Muscle of back (tissue), 11 donors: ENCODE results near the gene TNIP2. TPM values are rescaled to one million over a fixed set of nuclear protein-coding genes. Genes with fewer than 3 reads are reported as not detected.

Experiments
- DNase-seq, 3 donors: peaks; one replicate each; pipeline versions ENCODE4 v3.0.0 to v3.0.0-alpha.2; 2013
- polyA plus RNA-seq, 10 donors: library from polyadenylated mRNA; unstranded; fragments of 120-200 nt; gene quantifications; one replicate each; pipeline ENCODE4 v1.2.1, GENCODE V29; 2013; ENCODE audit not compliant: insufficient read length in 10 of 10

The TNIP2 gene
- polyA plus RNA-seq, 10 donors = 10.9 to 20.7 (median 14.0) TPM

DNA sequence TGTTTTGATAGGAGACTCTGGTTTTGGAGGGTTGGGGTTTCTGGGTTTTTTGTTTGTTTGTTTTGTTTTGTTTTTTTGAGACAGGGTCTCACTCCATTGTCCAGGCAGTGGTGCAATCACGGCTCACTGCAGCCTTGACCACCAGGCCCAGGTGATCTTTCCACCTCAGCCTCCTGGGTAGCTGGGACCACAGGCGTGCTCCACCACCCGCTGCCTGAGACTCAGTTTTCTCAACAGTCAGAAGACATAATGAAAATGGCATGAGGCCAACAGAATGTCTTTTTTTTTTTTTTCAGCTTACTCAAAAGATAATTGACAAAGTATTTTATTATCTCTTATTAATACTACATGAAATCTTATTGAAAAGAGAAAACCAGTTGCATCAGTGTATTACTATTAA, 32.4 kb downstream of the TNIP2 start:
- DNase-seq = no peak

DNA sequence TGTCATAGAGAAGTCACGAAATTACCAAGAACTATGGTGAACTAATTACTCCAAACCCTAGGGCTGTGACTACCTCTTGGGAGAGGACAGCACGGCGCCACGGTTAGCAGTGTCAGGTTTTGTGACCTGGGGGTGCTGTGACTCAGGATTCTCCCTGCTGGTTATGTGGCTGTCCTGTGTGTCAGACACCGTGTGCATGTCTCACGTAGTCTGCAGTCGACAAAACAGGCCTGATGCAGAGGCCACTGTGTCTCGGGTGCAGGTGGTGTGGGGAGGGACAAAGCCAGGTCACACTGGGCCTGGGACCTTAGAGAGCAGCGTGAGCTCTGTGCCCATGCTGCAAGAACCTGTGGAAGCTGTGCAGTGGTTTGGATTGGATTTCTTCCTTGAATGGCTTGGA, 34.1 kb downstream of the TNIP2 start:
- DNase-seq = no peak

DNA sequence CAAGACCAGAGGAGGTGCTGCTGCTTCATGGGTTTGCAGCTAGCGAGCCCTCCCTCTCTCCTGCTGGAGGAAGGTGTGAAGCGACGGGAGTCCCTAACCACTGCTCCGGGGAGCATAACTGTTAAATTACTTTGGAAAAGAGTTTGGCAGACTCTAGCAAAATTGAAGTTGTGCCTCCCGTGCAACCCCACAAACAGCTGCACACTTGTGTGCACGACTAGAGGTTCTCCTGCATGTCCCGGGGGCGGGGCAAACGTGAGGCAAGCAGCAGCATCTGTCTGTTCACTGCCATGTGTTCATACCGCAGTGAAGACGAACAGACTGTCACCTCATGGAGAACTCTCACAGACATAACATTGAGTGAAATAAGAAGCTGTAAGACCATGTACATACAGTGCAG, 34.5 kb downstream of the TNIP2 start:
- DNase-seq = no peak

DNA sequence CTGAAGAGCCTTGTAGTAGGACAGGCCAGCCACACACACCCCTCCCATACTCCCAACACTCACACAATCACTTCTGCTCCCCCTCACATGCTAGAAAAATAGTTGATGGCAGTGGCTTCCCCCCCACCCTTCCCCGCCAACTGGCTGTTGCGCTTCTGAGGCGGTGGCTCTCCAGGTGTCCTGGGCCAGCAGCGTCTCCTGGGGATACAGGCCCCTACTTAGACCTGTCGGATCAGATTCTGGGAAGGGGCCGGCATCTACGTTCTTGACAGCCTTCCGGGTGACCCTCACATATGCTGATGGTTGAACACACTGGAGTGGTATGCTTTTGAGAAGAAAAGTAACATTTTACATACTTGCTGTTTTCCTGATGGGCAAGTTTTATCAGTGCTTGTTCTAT, 39.9 kb downstream of the TNIP2 start:
- no peak for DNase-seq

DNA sequence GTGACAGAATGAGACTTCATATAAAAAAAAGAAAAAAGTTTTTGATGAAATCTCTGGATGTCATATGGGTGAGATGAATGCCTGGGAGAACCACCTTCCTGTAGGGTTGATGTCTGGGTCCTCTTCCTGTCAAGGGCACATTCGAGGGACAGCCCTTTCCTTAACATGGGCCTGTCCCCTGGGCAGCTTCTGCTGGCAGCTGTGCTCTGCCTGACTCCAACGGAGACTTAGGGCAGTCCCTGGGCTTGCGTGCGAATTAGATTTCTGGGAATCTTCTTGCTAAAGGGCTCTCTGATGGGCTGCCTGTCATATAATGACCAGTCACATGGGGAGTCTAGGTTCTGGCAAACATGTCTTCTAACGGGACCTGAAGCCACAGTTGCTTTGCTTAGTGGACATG, 40.7 kb downstream of the TNIP2 start:
- DNase-seq = no peak

DNA sequence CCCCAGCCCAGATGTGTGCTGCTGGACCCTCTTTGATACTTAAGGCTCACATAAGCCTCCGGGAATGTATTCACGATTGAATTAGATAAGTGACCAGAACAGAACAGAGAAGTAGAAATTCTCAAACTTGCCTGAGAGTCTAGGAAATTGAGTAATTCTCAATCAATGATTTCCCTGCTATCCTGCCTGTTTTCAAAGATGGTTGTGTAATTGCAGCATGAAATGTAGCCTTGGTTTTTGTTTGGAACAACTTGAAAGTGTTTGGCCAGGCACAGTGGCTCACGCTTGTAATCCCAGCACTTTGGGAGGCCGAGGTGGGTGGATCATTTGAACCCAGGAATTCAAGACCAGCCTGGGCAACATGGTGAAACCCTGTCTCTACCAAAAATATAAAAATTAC, 41.2 kb downstream of the TNIP2 start:
- DNase-seq = no peak

DNA sequence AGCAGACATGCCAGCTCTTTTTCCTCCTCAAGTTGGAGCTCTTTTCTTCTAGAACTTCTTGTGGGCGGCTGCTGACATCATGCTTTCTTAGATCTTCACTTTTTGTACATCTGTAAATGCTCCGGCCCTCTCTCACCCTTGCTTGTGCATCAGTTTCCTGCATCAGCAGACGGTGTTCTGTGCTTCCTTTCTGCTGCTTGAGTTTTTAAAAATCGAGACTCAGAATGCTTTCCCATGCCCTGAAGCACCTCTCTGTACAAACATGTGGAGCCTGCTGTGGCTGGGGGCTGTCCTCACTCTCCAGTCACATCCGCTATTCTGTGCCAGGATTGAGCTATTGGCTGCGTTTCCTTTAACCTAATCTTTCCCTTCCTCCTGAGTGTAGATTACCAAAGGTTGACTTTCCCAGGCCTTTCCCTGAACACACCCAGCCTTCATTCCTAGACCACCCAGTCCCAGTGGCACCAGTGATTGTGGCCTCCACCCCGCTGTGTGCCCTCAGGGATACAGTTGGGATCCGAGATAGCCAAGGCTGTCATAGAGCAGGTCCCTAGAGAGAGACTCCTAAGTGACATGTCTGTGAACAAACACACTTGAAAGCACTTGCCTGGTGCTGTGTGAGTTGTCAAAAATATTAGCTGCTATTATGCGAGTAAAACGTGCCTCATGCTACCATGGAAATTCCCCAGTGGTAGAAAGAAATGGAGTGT, 41.9 kb downstream of the TNIP2 start:
- peak; percentile 2 to 68 (median 28) for DNase-seq

DNA sequence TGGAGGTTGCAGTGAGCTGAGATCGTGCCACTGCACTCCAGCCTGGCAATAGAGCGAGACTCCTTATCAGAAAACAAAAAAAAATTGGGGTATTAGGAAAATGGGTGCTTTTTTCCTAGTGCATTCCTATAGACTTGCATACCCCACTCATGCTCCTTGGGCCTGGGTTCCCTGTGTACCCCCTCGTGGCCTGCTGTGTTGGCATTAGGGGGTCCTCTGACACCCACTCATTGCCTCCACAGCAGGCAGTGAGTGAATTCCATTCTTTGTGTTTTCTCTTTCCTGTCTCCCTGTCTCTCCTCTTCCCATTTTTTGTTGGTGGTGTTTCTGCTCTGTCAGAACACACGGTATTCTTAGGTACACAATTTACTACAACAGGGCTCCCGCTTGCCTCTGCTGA, 42.8 kb downstream of the TNIP2 start:
- no peak for DNase-seq

DNA sequence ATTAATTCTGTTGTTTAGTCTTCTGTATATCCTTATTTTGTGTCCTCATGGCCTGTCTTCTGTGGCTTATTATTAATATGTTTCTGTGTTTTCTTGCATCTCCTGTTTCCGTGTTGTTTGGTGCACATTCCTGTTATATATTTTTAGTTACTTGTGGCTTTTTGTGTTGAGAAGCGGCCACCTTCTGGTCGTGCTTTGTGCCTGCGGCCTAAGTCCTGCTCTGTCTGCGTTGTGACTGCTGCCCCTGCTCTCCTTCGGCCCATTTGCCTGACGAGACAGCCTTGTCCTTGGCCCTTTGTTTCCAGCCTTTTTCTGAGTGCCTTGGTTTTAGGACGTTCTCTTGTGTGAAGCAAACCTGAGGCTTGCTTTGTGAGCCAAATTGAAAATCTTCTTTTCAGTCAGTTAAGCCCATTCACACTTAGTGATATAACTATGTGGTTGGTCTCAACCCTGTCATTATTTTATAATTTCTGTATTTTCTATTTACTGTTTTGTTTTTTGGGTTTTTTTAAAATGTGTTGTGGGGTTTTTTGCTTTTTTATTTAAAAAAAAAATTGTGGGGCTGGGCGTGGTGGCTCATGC, 43.8 kb downstream of the TNIP2 start:
- no peak for DNase-seq

DNA sequence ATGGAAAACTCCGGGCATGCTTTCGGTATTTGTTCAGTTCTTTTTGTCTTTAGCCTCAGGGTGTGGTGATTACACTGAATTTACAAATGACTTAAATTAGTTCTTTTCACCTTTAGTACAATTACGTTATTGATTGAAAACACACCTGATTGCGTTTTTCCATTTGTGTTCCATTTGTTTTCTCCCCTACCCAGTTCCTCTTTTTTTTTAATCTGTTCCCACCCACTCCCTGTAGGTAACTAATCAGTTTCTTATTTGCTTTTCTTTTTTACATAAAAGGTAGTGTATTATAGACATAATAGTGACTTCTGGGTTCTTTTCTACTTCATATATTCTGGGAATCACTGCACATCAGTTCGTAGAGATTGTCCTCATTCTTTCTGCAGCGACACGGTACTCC, 53.4 kb downstream of the TNIP2 start:
- DNase-seq = no peak

DNA sequence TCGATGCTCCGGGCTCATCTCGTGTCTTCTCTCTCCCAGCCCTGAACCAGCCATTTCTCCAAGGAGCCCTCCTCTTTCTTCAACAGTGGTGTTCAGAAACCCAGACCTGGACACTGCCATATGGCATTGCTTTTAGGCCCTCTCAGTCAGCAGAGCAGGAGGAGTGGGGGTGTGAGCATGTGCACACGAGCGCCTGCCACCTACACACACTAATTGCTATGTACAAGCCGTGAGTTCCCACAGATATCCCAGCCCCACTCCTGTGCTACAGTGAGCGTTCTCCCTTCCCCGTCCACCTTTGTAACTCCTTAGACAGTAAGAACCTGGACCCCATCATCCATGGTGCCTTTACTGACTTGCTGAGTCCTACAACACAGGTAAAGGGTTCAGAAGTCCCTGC, 53.8 kb downstream of the TNIP2 start:
- DNase-seq = no peak

DNA sequence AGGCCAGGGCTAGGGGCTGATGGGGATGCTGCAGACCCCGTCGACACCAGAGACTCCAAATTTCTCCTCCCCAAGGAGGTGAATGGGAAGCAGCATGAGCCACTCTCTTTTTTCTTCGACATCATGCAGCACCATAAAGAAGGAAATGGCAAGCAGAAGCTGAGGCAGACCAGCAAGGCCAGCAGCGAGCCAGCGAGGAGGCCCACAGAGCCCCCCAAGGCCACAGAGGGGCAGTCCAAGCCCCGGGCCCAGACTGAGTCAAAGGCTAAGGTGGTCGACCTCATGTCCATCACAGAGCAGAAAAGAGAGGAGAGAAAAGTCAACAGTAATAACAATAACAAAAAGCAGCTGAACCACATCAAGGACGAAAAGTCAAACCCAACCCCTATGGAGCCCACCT, 56.1 kb downstream of the TNIP2 start:
- DNase-seq = no peak

DNA sequence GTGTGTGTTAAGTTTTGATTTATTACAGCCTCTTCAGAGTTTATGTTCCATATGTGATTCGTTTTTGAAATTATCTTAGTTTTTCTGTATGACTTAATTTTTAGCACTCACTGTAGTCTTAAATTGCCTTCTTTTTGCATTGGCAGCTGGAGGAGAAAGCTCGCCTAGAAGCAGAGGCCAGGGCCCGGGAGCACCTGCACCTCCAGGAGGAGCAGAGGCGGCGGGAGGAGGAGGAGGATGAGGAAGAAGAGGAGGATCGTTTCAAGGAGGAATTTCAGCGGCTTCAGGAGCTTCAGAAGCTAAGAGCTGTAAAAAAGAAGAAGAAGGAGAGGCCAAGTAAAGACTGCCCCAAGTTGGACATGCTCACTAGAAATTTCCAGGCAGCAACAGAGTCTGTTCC, 56.6 kb downstream of the TNIP2 start:
- no peak for DNase-seq

DNA sequence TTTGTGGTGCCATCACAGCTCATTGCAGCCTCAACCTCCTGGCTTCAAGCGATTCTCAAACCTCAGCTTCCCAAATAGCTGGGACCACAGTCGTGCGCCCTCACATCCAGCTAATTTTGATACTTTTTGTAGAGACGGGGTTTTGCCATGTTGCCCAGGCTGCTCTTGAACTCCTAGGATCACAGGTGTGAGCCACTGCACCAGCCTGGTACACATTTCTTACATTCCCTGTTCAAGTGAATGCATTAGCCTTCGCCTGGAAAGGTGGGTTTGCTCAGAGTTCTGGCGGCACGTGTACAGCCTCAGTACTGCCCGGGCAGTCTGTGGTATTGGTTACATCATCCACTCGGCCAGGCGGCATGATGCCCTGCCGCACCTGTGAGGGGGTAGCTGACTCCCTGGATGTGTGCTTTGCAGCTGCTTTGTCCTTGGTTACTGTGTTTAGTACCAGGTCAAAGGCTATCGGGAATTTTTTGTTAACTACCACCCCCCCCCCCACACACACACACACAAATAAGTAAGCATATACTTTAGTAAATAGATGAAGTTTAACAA, 57.1 kb downstream of the TNIP2 start:
- no peak for DNase-seq

DNA sequence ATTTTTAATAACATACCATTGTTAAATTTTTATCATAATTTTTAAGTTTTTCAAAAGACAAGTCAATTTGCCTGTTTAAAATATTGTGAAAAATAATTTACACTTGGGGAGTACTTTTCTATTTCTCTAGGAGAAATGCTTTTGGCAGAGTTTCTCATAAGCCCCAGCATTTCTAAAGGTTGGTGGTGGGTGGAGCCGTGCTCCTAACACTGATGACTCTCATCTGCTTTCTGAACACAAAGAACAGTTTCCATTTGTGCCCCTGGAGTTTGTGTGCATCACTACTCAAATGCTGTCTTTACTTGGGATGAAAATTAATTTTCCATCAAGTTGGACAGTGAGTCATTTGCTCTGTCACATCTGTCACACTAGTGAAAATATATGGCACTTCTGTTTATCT, 57.6 kb downstream of the TNIP2 start:
- DNase-seq = no peak

DNA sequence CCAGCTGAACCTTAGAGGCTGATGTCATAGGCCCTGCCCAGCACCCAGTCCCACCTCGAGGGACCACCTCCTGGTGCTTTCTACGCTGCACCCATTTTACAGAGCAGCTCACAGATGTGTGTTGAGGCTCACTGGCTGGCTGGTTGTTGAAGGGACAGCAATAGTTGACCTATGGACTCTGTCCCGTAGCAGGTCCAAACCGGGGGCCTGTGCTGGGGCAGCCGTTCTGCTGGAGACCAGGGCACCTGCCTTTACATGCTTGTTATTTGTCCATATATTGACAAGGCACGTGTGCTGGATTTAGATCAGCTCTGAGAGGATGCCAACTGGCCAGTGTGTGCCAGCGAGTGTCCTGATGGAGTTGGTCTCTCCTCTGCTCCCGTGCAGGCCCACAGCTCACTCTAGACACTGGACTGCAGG, 58.1 kb downstream of the TNIP2 start:
- DNase-seq = no peak

DNA sequence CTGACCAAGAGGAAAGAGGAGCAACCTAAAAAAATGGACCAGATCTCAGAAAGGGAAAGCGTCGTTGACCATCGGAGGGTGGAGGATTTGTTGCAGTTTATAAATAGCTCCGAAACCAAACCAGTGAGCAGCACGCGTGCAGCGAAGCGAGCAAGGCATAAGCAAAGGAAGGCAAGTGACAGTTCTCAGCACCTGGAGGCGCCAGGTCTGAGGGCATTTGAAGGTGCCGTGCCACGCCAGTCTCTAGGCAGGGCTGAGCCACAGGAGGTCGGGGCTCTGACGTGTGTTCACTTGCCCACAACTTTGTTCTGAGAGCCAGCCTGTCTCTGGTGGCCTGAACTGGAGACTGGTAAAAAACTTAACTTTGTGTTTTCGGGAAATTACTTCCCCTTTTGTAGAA, 59.7 kb downstream of the TNIP2 start:
- DNase-seq = no peak

DNA sequence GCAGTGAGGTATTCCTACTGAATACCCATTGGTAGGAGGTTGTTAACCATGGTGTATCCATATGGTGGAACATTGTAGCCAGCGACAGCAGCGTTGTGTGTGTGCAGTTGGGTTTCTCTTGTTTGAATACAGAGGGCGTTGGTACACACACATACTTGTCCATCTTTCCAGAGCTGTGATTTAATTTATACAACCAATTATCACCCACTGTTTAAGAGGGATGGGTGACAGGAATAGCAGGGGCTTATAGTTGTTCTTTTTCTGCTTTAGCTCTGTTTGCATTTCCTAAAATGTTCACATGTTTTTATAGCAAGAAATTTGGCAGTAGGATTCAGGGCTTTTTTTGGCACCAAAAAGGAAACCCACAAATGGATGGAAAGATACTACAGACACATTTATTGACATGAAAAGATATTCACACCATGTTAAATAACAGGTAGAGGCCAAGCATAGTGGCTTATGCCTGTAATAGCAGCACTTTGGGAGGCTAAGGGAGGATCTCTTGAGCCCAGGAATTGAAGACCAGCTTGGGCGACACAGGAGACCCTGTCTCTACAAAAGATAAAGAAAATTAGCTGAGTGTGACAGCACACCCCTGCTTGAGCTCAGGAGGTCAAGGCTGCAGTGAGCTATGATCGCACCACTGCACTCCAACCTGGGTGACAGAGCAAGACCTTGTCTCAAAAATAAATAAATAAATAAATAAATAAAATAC, 60.6 kb downstream of the TNIP2 start:
- DNase-seq = no peak

DNA sequence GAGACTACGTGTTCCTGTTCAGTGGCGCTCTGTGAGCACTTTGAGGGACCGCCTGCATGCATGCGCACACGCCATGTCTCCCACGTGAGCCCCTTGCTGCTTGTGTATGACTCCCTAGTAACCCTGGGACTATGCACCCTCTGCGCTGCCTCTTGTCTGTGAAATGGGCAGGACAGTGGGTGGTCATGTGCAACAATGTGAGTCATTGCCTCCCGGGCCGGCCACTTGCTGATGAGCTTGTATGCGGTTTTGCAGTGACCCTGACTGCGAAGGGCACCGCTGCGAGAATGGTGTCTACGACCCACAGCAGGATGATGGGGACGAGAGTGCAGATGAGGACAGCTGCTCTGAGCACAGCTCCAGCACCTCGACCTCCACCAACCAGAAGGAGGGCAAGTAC, 61.4 kb downstream of the TNIP2 start:
- no peak for DNase-seq

DNA sequence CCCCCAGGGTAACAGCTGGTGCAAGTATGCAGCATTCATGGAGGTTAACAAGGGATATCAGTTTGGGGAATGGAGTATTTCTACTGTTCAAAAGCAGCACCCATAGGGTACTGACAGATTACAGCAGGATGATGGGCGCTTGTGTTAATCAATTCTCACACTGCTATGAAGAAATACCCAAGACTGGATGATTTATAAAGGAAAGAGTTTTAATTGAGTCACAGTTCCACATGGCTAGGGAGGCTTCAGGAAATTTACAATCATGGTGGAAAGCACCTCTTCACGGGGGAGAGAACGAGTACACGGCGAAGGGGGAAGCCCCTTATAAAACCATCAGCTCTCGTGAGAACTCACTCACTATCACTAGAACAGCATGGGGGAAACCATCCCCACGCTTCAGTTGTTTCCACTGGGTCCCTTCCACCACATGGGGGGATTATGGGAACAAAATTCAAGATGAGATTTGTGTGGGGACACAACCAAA, 64.1 kb downstream of the TNIP2 start:
- DNase-seq = no peak
